ENCODE results near the gene NTN5.
"Not testable (repeated sequence)": the region's sequence is repeated elsewhere in the genome, so short reads cannot be mapped to it uniquely, and the experiment has no call there.

Gene NTN5

GRCh38 chr19:48696353-48697010 is 23.7 kb upstream of the NTN5 start:
- no peak for DNase-seq

GRCh38 chr19:48695743-48696352 is 23.0 kb upstream of the NTN5 start, which contains the start of gene FUT2:
Gene FUT2 (plus strand): TSS chr19:48695971. CDS start chr19:48702957, 6,986 bp downstream.
- DNase-seq = no peak

DNA sequence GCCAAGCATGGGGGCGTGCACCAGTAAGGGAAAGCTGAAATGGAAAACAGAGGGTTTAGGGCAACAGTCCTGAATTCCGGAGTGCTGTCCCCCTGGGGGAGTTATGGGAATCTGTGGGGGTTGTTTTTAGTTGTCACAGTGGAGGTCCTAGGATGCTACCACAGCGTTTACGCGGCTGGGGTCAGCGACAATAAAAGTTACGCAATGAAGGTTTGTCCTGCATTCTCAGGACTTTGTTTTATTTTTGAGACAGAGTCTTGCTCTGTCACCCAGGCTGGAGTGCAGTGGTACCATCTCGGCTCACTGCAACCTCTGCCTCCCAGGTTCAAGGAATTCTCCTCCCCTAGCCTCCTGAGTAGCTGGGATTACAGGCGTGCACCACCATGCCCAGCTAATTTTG is 20.8 kb upstream of the NTN5 start:
- DNase-seq = not testable (repeated sequence)

DNA sequence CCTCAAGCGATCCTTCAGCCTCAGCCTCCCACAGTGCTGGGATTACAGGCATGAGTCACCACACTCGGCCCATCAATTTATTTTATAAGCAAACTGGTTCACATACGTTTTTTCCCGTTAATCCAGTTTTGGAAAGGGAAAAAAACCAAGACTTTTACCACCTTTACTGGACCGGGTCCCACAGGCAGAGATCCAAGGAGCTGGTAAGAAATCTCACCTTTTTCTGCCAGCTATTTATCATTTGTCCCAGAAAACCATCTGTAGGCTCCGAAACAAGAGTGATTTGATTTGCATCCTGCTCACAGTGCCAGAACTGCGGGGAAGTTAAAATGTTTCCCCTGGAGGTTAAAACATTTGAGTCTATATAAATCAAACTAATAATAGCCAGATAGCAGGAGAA is 16.6 kb upstream of the NTN5 start:
- no peak for DNase-seq

DNA sequence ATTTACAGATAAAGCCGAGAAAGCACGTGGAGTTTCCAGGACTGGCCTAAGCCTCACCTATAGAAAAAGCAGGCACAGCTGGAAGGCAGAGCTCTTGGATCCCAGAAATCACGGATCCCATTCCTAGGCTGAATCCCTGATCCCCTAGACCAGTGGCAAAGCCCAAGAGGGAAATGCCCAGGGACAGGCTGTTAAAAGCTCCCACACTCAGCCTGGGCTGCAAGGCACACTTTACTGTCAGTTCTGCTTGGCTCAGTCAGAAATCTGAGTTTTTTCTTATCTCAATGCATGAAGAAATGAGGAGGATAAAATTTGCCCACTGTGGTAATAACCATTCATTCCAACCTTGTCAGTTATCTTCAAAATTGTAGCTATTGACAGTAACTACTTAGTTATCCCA is 15.0 kb upstream of the NTN5 start:
- no peak for DNase-seq

DNA sequence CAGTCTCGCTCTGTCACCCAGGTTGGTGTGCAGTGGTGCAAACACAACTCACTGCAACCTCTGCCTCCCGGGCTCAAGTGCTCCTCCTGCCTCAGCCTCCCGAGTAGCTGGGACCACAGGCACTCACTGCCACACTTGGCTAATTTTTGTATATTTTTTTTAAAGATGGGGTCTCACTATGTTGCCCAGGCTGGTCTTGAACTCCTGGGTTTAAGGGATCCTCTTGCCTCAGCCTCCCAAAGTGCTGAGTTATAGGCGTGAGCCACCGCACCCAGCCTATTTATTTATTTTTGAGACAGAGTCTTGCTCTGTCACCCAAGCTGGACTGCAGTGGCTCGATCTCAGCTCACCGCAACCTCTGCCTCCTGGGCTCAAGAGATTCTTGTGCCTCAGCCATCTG is 13.8 kb upstream of the NTN5 start:
- not testable (repeated sequence) for DNase-seq

DNA sequence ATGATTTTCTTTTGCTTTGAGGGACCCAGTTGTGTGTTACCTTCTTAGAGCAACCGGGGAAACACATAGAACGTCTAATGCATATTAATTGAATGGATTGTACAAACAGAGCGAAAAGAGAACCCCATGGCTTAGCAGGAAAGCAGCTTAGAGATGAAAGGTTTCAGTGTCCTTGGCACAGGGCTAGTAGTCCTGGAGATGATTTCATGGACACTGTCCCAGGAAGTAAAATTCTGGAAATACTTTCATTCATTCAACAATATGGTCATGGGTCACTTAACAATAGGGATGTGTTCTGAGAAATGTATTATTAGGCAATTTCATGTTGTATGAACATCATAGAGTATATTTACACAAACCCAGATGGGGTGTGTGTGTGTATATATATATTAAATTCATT is 13.3 kb upstream of the NTN5 start:
- no peak for DNase-seq

DNA sequence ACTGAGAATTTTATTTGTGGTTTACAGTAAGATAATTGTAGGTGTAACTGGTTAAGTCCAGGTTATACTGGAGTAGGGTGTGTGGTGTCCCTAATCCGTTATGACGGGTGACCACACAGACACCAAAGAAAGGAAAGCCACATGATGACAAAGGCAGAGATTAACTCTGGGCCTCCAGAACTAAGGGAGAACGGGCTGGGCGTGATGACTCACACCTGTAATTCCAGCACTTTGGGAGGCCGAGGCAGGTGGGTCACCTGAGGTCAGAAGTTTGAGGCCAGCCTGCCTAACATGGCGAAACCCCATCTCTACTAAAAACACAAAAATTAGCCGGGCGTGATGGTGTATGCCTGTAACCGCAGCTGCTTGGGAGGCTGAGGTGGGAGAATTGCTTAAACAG is 12.8 kb upstream of the NTN5 start:
- DNase-seq = no peak

- DNase-seq = peak; percentile 72
Measured at GRCh38 chr19:48683349-48683748, 10.5 kb upstream of the NTN5 start.

DNA sequence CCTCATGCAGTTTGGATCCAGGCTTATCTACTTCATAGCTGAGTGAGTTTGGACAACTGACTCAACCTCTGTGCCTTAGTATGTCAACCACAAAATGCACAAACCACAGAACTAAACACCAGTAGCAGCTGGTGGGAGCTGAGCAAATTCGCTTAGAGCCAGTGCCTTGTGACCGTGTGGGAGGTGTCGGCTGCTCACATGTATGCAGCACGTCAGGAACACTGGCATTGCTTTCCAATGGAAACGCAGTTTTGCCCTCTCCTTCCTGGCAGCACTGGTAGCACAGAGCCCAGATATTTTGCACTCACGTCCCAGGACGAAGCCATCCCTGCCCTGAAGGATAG is 8.3 kb upstream of the NTN5 start:
- DNase-seq = no peak

DNA sequence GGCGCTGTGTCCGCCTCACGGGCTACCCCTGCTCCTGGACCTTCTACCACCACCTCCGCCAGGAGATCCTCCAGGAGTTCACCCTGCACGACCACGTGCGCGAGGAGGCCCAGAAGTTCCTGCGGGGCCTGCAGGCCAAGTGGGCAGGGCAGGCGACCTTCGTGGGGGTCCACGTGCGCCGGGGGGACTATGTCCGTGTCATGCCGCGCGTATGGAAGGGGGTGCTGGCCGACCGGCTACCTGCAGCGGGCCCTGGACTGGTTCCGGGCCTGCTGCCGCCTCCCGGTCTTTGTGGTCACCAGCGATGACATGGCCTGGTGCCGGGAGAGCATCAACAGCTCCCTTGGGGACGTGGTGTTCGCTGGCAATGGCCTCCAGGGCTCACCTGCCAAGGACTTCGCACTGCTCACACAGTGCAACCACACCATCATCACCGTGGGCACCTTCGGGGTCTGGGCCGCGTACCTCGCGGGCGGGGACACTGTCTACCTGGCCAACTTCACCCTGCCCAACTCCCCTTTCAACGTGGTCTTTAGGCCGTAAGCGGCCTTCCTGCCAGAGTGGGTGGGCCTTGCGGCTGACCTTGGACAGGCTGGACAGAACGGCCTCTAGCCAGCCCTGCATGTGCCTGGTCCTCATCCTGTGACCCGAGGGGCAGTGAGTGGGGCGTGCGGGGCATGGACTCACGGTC is 7.8 kb upstream of the NTN5 start:
- DNase-seq = no peak

DNA sequence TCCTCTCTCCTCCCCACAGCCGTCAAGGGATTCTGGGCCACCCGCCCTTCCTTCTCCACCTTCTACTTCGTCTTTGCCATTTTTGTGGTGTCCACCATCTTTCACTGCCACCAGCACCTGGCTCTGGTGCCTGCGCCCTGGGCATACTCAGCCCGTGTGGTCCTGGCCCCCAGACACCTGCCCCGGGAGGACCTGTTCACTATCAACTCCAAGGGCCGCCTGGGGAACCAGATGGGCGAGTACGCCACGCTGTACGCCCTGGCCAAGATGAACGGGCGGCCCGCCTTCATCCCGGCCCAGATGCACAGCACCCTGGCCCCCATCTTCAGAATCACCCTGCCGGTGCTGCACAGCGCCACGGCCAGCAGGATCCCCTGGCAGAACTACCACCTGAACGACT is 7.2 kb upstream of the NTN5 start:
- not testable (repeated sequence) for DNase-seq

- no peak for DNase-seq
Measured at GRCh38 chr19:48678201-48678600, 5.4 kb upstream of the NTN5 start.

DNA sequence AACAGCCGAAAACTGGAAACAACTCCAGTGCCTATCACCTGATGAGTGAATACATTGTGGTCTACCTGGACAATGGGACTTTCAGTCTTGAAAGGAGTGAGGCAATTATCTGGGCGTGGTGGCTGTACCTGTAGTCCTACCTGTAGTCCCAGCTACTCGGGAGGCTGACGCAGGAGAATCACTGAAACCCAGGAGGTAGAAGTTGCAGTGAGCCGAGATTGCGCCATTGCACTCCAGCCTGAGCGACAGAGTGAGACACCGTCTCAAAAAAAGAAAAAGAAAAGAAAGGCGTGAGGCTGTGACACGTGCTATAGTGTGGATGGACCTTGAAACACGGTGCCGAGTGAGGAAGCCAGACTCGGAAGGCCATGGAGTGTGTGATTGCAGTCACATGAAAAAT is 4.1 kb upstream of the NTN5 start:
- no peak for DNase-seq

GRCh38 chr19:48676487-48676886 is 3.7 kb upstream of the NTN5 start:
- DNase-seq = no peak

- DNase-seq = peak; percentile 84
Measured at GRCh38 chr19:48674921-48675824, 2.4 kb upstream of the NTN5 start.

GRCh38 chr19:48674216-48674809 is 1.5 kb upstream of the NTN5 start:
- DNase-seq = no peak

- DNase-seq = no peak
Measured at GRCh38 chr19:48673436-48674100, 751 bp upstream of the NTN5 start.

DNA sequence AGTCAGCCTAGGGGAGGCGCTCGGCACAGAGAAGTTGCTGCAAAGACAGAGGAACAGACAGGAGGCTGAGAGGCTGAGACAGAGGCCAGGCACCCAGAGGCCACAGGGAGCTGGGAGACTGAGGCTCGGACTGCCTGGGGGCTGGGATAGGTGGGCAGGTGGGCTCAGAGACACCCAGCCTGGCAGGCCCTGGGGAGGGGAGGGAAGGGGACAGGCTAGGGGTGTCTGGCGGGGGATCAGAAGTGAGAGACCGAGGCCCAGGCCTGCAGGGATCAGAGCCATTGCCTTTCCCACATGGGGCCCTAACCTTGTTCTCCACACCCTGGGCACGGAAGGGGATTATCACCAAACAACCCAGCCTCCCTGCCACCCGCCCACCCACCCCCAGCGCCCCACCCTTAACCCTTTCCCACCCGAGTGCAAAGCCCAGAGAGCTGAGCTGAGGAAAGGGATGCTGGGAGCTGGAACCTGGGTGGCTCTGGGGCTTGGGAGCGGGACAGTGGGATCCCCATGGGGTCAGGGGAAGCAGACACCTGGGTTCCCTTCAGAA is 1.3 kb downstream of the NTN5 start:
- no peak for DNase-seq

DNA sequence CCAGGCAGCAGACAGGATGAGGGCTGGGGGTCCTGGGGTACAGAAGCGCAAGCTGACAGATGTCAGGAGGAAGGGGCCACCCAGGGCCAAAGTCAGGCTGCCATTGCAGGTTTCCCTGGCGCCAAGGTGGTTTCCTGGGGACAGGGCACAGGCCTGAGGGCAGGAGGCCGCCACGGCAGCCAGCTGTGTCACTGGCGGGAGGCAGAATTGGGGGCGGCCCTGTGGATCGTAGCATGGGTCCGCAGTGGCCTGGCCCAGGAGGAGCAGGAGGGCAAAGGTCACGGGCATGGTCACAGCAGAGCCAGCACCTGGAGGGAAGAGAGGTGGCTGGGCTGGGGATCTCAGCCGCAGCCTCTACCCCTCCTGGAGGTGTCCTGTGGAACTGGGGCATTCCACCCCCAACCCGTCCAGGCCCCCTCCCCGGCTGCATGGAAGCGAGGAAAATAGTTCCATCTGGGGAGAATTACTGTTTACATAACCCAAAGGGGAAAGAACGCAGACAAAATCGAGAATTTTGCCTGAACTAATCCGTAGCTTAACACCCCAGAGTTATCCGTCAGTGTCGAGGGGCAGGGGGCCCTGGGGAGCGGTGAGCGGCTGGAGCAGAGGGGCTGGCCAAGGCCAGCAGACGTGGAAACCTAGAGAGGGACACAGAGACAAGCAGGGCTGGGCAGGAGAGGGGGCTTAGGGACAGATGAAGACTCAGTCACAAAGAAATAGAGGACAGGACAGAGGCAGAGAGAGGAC is 1.9 kb downstream of the NTN5 start:
- no peak for DNase-seq

Measured in left hindlimb (tissue), 1 donor.